Naive thymus-derived CD4-positive, alpha-beta T cell (primary cell): ENCODE results near the gene VPS9D1. TPM values are rescaled to one million over a fixed set of nuclear protein-coding genes. Genes with fewer than 3 reads are reported as not detected.
A peak's percentile ranks its signal among the peaks of the same experiment; 100 is the strongest.

Experiments
- ATAC-seq: fragments of 150-1000 bp; cut with Tn5 transposase; 2 replicates; pipeline ENCODE4 v1.10.0; 2021; ENCODE audit warnings: mild to moderate bottlenecking, moderate library complexity
- CTCF ChIA-PET: fragments of 350-600 bp; sonication (Branson Sonifier 250); formaldehyde crosslinking; loops from one replicate; lab custom pipeline; 2021; ENCODE audit warnings: antibody characterized with exemption; lab: Charles Lee
- POLR2A ChIA-PET: fragments of 350-600 bp; sonication (Branson Sonifier 250); formaldehyde crosslinking; loops from one replicate; lab custom pipeline; 2021; ENCODE audit warnings: antibody characterized with exemption, inconsistent platforms; lab: Charles Lee
- DNase-seq, 9 donors: peaks; one replicate each; pipeline versions ENCODE4 v3.0.0 to v3.0.0-alpha.2; 2020 to 2022; ENCODE audit warnings: mixed read lengths in 1 of 9
- H3K27ac ChIP-seq: one replicate; pipeline ENCODE4 v1.7.0; 2013; ENCODE audit warnings: mild to moderate bottlenecking, low read depth, low read length, moderate library complexity
- H3K27me3 ChIP-seq, 2 donors: one replicate each; pipeline ENCODE4 v1.7.0; 2013; ENCODE audit warnings: low read length in 2 of 2, mild to moderate bottlenecking in 2 of 2, moderate library complexity in 2 of 2; ENCODE audit not compliant: control insufficient read depth in 2 of 2, insufficient read depth in 2 of 2
- H3K36me3 ChIP-seq, 3 experiments: 1 replicate in 2 of 3; 2 replicates in 1 of 3; pipeline ENCODE4 v1.7.0; 2013; ENCODE audit warnings: low read length in 3 of 3, mild to moderate bottlenecking in 3 of 3, moderate library complexity in 1 of 3; ENCODE audit not compliant: insufficient read depth in 3 of 3, control insufficient read depth in 2 of 3
- H3K4me1 ChIP-seq, 2 donors: one replicate each; pipeline ENCODE4 v1.7.0; 2013; ENCODE audit warnings: low read length in 2 of 2, mild to moderate bottlenecking in 2 of 2, moderate library complexity in 1 of 2; ENCODE audit not compliant: control insufficient read depth in 2 of 2, insufficient read depth in 2 of 2
- H3K4me3 ChIP-seq: 2 replicates; pipeline ENCODE4 v1.7.0; 2013; ENCODE audit warnings: mild to moderate bottlenecking, low read length
- H3K9me3 ChIP-seq, 3 experiments: 1 replicate in 2 of 3; 2 replicates in 1 of 3; pipeline ENCODE4 v1.7.0; 2013; ENCODE audit warnings: low read length in 3 of 3; ENCODE audit not compliant: control insufficient read depth in 2 of 3
- H3K27ac Mint-ChIP-seq, 9 donors: one replicate each; pipeline ENCODE4 v1.8.0; 2020 to 2022; ENCODE audit warnings: mixed read lengths in 9 of 9, mild to moderate bottlenecking in 8 of 9, moderate library complexity in 5 of 9, inconsistent platforms in 2 of 9
- H3K27me3 Mint-ChIP-seq, 5 donors: one replicate each; pipeline ENCODE4 v1.8.0; 2021 to 2022; ENCODE audit warnings: mixed read lengths in 5 of 5, mild to moderate bottlenecking in 1 of 5
- H3K36me3 Mint-ChIP-seq, 5 donors: one replicate each; pipeline ENCODE4 v1.8.0; 2020 to 2022; ENCODE audit warnings: mixed read lengths in 5 of 5, mild to moderate bottlenecking in 3 of 5, inconsistent platforms in 1 of 5
- H3K4me1 Mint-ChIP-seq, 7 donors: one replicate each; pipeline ENCODE4 v1.8.0; 2020 to 2022; ENCODE audit warnings: mixed read lengths in 7 of 7, mild to moderate bottlenecking in 3 of 7, inconsistent platforms in 1 of 7
- H3K4me3 Mint-ChIP-seq, 10 donors: one replicate each; pipeline ENCODE4 v1.8.0; 2020 to 2022; ENCODE audit warnings: mild to moderate bottlenecking in 10 of 10, mixed read lengths in 10 of 10, moderate library complexity in 6 of 10, inconsistent platforms in 2 of 10
- H3K9me3 Mint-ChIP-seq, 11 donors: one replicate each; pipeline ENCODE4 v1.8.0; 2020 to 2022; ENCODE audit warnings: mixed read lengths in 11 of 11, mild to moderate bottlenecking in 4 of 11, inconsistent platforms in 1 of 11, moderate library complexity in 1 of 11
- intact Hi-C, 2 donors: fragments of 100-400 bp; cut with micrococcal nuclease; formaldehyde crosslinking; loops; one replicate each; pipeline ENCODE4 v1.15.1; 2023
- polyA plus RNA-seq, 2 donors: library from polyadenylated mRNA; unstranded; fragments of 300-500 nt; fragmentation: Illumina TruSeq; gene quantifications; one replicate each; pipeline ENCODE4 v1.2.3, GENCODE V29; 2021
- total RNA-seq, 6 experiments: library from RNA in 5 of 6; stranded (reverse) in 5 of 6; gene quantifications; 1 replicate in 5 of 6; 2 replicates in 1 of 6; pipeline ENCODE4 v1.2.3 and lab custom pipeline; 2021 to 2026

Gene VPS9D1
- total and polyA plus RNA-seq, 7 experiments from 2014 or later: 0.93 to 28.9 (median 11.9) TPM

GRCh38 chr16:89717688-89718505 lies 2.8 kb downstream of the VPS9D1 start:
- Histone ChIP-seq H3K36me3 (peaks cover 0 to 5% (median 0%) of the 10 kb centered on the region in 3 experiments), H3K9me3 (no peaks in the 10 kb centered on the region), H3K27ac (no peak overlapping the region), H3K27me3 (no peaks in the 10 kb centered on the region), H3K4me1 (peaks cover 6 to 8% of the 10 kb centered on the region in 2 donors), H3K4me3 (no peak overlapping the region)
- POLR2A ChIA-PET: interaction anchor here (0.6 to 4.3 kb wide), 7 partner anchors 9 to 1252 kb away, joined by 3 to 17 read pairs (median 3); no protein-coding TSS in a partner anchor
- no peak for DNase-seq
- Mint-ChIP-seq H3K4me1 (peaks cover 3 to 21% (median 15%) of the 10 kb centered on the region in 7 donors), H3K27ac (peak overlapping the region in 1 of 9 donors; percentile 46), H3K36me3 (peaks cover 2 to 11% (median 5%) of the 10 kb centered on the region in 5 donors), H3K4me3 (peak overlapping the region in 1 of 10 donors; percentile 10), H3K9me3 (no peaks in the 10 kb centered on the region), H3K27me3 (no peaks in the 10 kb centered on the region)
- no peak for ATAC-seq
- CTCF ChIA-PET: interaction anchor here (0.6 to 1.8 kb wide), 5 partner anchors 10 to 68 kb away, joined by 3 to 7 read pairs (median 3); no protein-coding TSS in a partner anchor
- intact Hi-C loops: no loop called here

- intact Hi-C loops: no loop called here
- ATAC-seq: no peak
- H3K9me3 ChIP-seq: no peaks in the 10 kb centered on the region
- Mint-ChIP-seq H3K4me3 (no peak overlapping the region), H3K27me3 (no peaks in the 10 kb centered on the region), H3K36me3 (peaks cover 0 to 6% (median 0%) of the 10 kb centered on the region in 5 donors), H3K27ac (peak overlapping the region in 1 of 9 donors; percentile 25), H3K4me1 (peaks cover 0 to 19% (median 12%) of the 10 kb centered on the region in 7 donors), H3K9me3 (no peaks in the 10 kb centered on the region)
- peaks cover 8 to 12% of the 10 kb centered on the region in 2 donors for H3K4me1 ChIP-seq
- ChIA-PET POLR2A (interaction anchor here (0.7 to 4.3 kb wide), 6 partner anchors 8 to 1251 kb away, joined by 3 to 17 read pairs (median 3); no protein-coding TSS in a partner anchor), CTCF (interaction anchor here (0.8 to 2.3 kb wide), 5 partner anchors 10 to 30 kb away, joined by 3 to 12 read pairs (median 4); no protein-coding TSS in a partner anchor)
- H3K36me3 ChIP-seq: peaks cover 0 to 4% (median 0%) of the 10 kb centered on the region in 3 experiments
- no peaks in the 10 kb centered on the region for H3K27me3 ChIP-seq
- H3K27ac ChIP-seq: no peak overlapping the region
- no peak overlapping the region for H3K4me3 ChIP-seq
- DNase-seq: no peak
Measured at GRCh38 chr16:89716916-89717687, 3.6 kb downstream of the VPS9D1 start.

- ChIA-PET POLR2A (interaction anchor here (0.5 to 1.0 kb wide), 3 partner anchors 87 to 147 kb away, joined by 3 read pairs; no protein-coding TSS in a partner anchor), CTCF (interaction anchor here (0.7 to 2.3 kb wide), 5 partner anchors 9 to 73 kb away, joined by 3 to 12 read pairs (median 4); no protein-coding TSS in a partner anchor)
- Mint-ChIP-seq H3K9me3 (no peaks in the 10 kb centered on the region), H3K27ac (no peak overlapping the region), H3K36me3 (peaks cover 0 to 6% (median 0%) of the 10 kb centered on the region in 5 donors), H3K4me1 (peaks cover 0 to 19% (median 12%) of the 10 kb centered on the region in 7 donors), H3K27me3 (no peaks in the 10 kb centered on the region), H3K4me3 (no peak overlapping the region)
- Histone ChIP-seq H3K9me3 (no peaks in the 10 kb centered on the region), H3K4me1 (peaks cover 8 to 13% of the 10 kb centered on the region in 2 donors), H3K27ac (no peak overlapping the region), H3K4me3 (no peak overlapping the region), H3K36me3 (peaks cover 0 to 4% (median 0%) of the 10 kb centered on the region in 3 experiments), H3K27me3 (no peaks in the 10 kb centered on the region)
- intact Hi-C loops: no loop called here
- DNase-seq (peak in 1 of 9 donors; percentile 7), ATAC-seq (no peak)
Measured at GRCh38 chr16:89716493-89716892, 4.2 kb downstream of the VPS9D1 start.

- ATAC-seq (no peak), DNase-seq (no peak)
- Mint-ChIP-seq H3K9me3 (no peaks in the 10 kb centered on the region), H3K4me1 (peaks cover 0 to 7% (median 3%) of the 10 kb centered on the region in 7 donors), H3K4me3 (peak overlapping the region in 9 of 10 donors; percentile 42 to 78 (median 70)), H3K27me3 (no peaks in the 10 kb centered on the region), H3K36me3 (peaks cover 0 to 5% (median 0%) of the 10 kb centered on the region in 5 donors), H3K27ac (peak overlapping the region in 1 of 9 donors; percentile 29)
- H3K27me3 ChIP-seq: no peaks in the 10 kb centered on the region
- H3K4me1 ChIP-seq: peaks cover 0 to 7% of the 10 kb centered on the region in 2 donors
- no peaks in the 10 kb centered on the region for H3K9me3 ChIP-seq
- POLR2A ChIA-PET: interaction anchor here (0.6 to 4.0 kb wide), 6 partner anchors 8 to 83 kb away, joined by 3 to 22 read pairs (median 4); partner anchors contain the start of gene VPS9D1
- peak overlapping the region; percentile 58 for H3K27ac ChIP-seq
- intact Hi-C loops: no loop called here
- peaks cover 0 to 4% (median 0%) of the 10 kb centered on the region in 3 experiments for H3K36me3 ChIP-seq
- peak overlapping the region; percentile 47 for H3K4me3 ChIP-seq
- CTCF ChIA-PET: interaction anchor here (0.8 kb wide), 1 partner anchor 37 kb away, joined by 3 read pairs; no protein-coding TSS in a partner anchor
Measured at GRCh38 chr16:89712274-89712781, 8.4 kb downstream of the VPS9D1 start.

- Histone ChIP-seq H3K36me3 (peaks cover 0 to 4% (median 0%) of the 10 kb centered on the region in 3 experiments), H3K27me3 (no peaks in the 10 kb centered on the region), H3K4me1 (peaks cover 0 to 7% of the 10 kb centered on the region in 2 donors), H3K27ac (peak overlapping the region; percentile 58), H3K9me3 (no peaks in the 10 kb centered on the region), H3K4me3 (peak overlapping the region; percentile 47)
- H3K27ac Mint-ChIP-seq: peak overlapping the region in 1 of 9 donors; percentile 29
- peaks cover 0 to 5% (median 0%) of the 10 kb centered on the region in 5 donors for H3K36me3 Mint-ChIP-seq
- intact Hi-C loops: loop anchor here (1.0 kb wide), 2 partner anchors 9 to 10 kb away; partner anchors contain the start of gene ZNF276 (in 2 of the 2)
- peak; percentile 96 for ATAC-seq
- ChIA-PET POLR2A (interaction anchor here (1.0 to 4.0 kb wide), 4 partner anchors 9 to 26 kb away, joined by 3 to 22 read pairs (median 6); partner anchors contain the start of gene VPS9D1), CTCF (no interaction called here)
- peak overlapping the region in 7 of 10 donors; percentile 42 to 78 (median 68) for H3K4me3 Mint-ChIP-seq
- peak; percentile 48 to 86 (median 62) for DNase-seq
- H3K4me1 Mint-ChIP-seq: peaks cover 0 to 7% (median 3%) of the 10 kb centered on the region in 7 donors
- no peaks in the 10 kb centered on the region for H3K9me3 Mint-ChIP-seq
- no peaks in the 10 kb centered on the region for H3K27me3 Mint-ChIP-seq
Measured at GRCh38 chr16:89711601-89712273, 9.0 kb downstream of the VPS9D1 start.
